Pancreas (tissue), 10 donors: ENCODE results near the gene CIB4. TPM values are rescaled to one million over a fixed set of nuclear protein-coding genes. Genes with fewer than 3 reads are reported as not detected.
"Not testable (repeated sequence)": the region's sequence is repeated elsewhere in the genome, so short reads cannot be mapped to it uniquely, and the experiment has no call there.

Source experiments
- ATAC-seq, 4 donors: fragments of 200-7000 bp; cut with Tn5 transposase; one replicate each; pipeline versions ENCODE4 v1.8.0 to v1.9.1; 2020; ENCODE audit warnings: mild to moderate bottlenecking in 4 of 4, moderate library complexity in 4 of 4
- DNase-seq, 6 donors: peaks; one replicate each; pipeline ENCODE4 v3.0.0-alpha.2; 2020
- FAIRE-seq: peaks from 2 replicates; lab custom pipeline; 2012; peaks lifted over from hg19 to GRCh38; lab: Jason Lieb, UNC
- H3K27ac ChIP-seq, 4 donors: fragments of 200-600 bp; sonication (generic); 1 replicate in 3 of 4; 2 replicates in 1 of 4; pipeline versions ENCODE4 v1.5.0 to v1.8.0; 2020
- H3K27me3 ChIP-seq, 4 donors: fragments of 200-600 bp; one replicate each; pipeline ENCODE4 v1.8.0; 2021
- H3K36me3 ChIP-seq, 3 donors: fragments of 200-600 bp; sonication (generic) in 1 of 3; one replicate each; pipeline versions ENCODE4 v1.5.0 to v1.8.0; 2020 to 2021
- H3K4me1 ChIP-seq, 3 donors: fragments of 200-600 bp; one replicate each; pipeline ENCODE4 v1.8.0; 2021
- H3K4me3 ChIP-seq, 4 donors: fragments of 200-600 bp; sonication (generic) in 2 of 4; one replicate each; pipeline versions ENCODE4 v1.5.0 to v1.8.0; 2020 to 2021
- H3K9me3 ChIP-seq, 4 donors: fragments of 200-600 bp; one replicate each; pipeline ENCODE4 v1.8.0; 2021
- CTCF ChIP-seq, 4 donors: fragments of 200-600 bp; sonication (generic) in 3 of 4; IDR thresholded peaks; one replicate each; pipeline versions ENCODE4 v1.5.0 to v1.8.0; 2021; ENCODE audit warnings: antibody characterized with exemption in 4 of 4
- WGBS, 2 donors: extraction: QIAGEN DNeasy Blood & Tissue Kit; methylation state at CpG; one replicate each; pipeline ENCODE4 v1.1.7; 2013; 5-methylcytosine and 5-hydroxymethylcytosine counted together
- intact Hi-C, 3 donors: fragments of 100-400 bp; cut with DNase I; formaldehyde crosslinking; loops; one replicate each; pipeline versions ENCODE4 v1.11.1 to v1.14.2; 2022
- polyA plus RNA-seq, 2 donors: library from polyadenylated mRNA; stranded (reverse); fragments of 200-250 nt; gene quantifications; one replicate each; pipeline ENCODE4 v1.2.3, GENCODE V29; 2013
- total RNA-seq, 6 donors: library from RNA; stranded (reverse); fragmentation: NEBNext Ultra II Directional in 4 of 6; extraction: Animal tissue kit (Norgen Biotek cat#: 25700) in 4 of 6; gene quantifications; one replicate each; pipeline versions ENCODE4 v1.2.1 to v1.2.4, GENCODE V29; 2021 to 2023
- donor health status: healthy with polysubstance abuse.
- donor health status: DM: no; HTN: no; CAD: no; lungs with moderate emphysema.
- donor health status: DM: no; HTN: no; CAD: no.
- donor health status: control.
- donor health status: control.
- donor health status: Bipolar disorder and iron deficiency.
- donor health status: DM: yes; HTN: yes; CAD: no.
- donor health status: DM: no; HTN: no; CAD: no.
- donor health status: DM: no; HTN: no; CAD: no.
- donor health status: DM: yes; HTN: yes; CAD: no.

The CIB4 gene
- total and polyA plus RNA-seq, 8 donors, result 0.19 to 0.62 (median 0.31) TPM; not detected in 3

GRCh38 chr2:26668856-26669750, 27.9 kb upstream of the CIB4 start:
- no peaks in the 10 kb centered on the region for H3K9me3 ChIP-seq
- no peaks in the 10 kb centered on the region for H3K4me1 ChIP-seq
- no peak overlapping the region for H3K27ac ChIP-seq
- no peak for DNase-seq
- intact Hi-C loops, result no loop called here
- no peak for TF ChIP-seq CTCF (IDR thresholded peaks at IDR 0.05)
- H3K36me3 ChIP-seq, result no peaks in the 10 kb centered on the region
- WGBS, 2 donors, result 80 to 83% methylated on average over 8 of the region's 8 CpGs
- H3K4me3 ChIP-seq, result no peak overlapping the region
- no peak for FAIRE-seq
- no peak for ATAC-seq
- H3K27me3 ChIP-seq, result no peaks in the 10 kb centered on the region

GRCh38 chr2:26668041-26668440, 26.9 kb upstream of the CIB4 start:
- Histone ChIP-seq H3K4me1 (no peaks in the 10 kb centered on the region), H3K36me3 (no peaks in the 10 kb centered on the region), H3K9me3 (no peaks in the 10 kb centered on the region), H3K27ac (no peak overlapping the region), H3K27me3 (no peaks in the 10 kb centered on the region), H3K4me3 (no peak overlapping the region)
- WGBS, 2 donors, result 84 to 87% methylated on average over 4 of the region's 4 CpGs
- no peak for ATAC-seq
- DNase-seq, result no peak
- FAIRE-seq, result no peak
- TF ChIP-seq CTCF (IDR thresholded peaks at IDR 0.05), result no peak
- intact Hi-C loops, result no loop called here

- Histone ChIP-seq H3K9me3 (no peaks in the 10 kb centered on the region), H3K4me3 (no peak overlapping the region), H3K4me1 (no peaks in the 10 kb centered on the region), H3K27ac (no peak overlapping the region), H3K27me3 (no peaks in the 10 kb centered on the region), H3K36me3 (no peaks in the 10 kb centered on the region)
- FAIRE-seq (no peak), ATAC-seq (no peak), DNase-seq (no peak)
- intact Hi-C loops, result no loop called here
- WGBS, 2 donors, result 50 to 75% methylated on average over 2 of the region's 2 CpGs
- TF ChIP-seq CTCF (IDR thresholded peaks at IDR 0.05), result no peak
These were observed 25.5 kb upstream of the CIB4 start for GRCh38 chr2:26666671-26667070.

- H3K4me3 ChIP-seq, H3K27ac ChIP-seq, ATAC-seq, H3K9me3 ChIP-seq, H3K4me1 ChIP-seq, intact Hi-C loops, DNase-seq, FAIRE-seq, H3K36me3 ChIP-seq, H3K27me3 ChIP-seq: not testable (repeated sequence)
- WGBS, 2 donors, result 88 to 91% methylated on average over 19 to 21 of the region's 21 CpGs
These were observed 24.1 kb upstream of the CIB4 start for GRCh38 chr2:26665296-26665695.

- DNase-seq (no peak), FAIRE-seq (no peak), ATAC-seq (no peak)
- intact Hi-C loops, result no loop called here
- Histone ChIP-seq H3K27me3 (no peaks in the 10 kb centered on the region), H3K4me1 (no peaks in the 10 kb centered on the region), H3K4me3 (no peak overlapping the region), H3K36me3 (no peaks in the 10 kb centered on the region), H3K27ac (no peak overlapping the region), H3K9me3 (no peaks in the 10 kb centered on the region)
- 87 to 89% methylated on average over 1 of the region's 1 CpG for WGBS, 2 donors
- no peak for TF ChIP-seq CTCF (IDR thresholded peaks at IDR 0.05)
These were observed 19.3 kb upstream of the CIB4 start for GRCh38 chr2:26660363-26660962.
